HG02885 (cell line): ENCODE results near the gene SLC24A4.
A peak's percentile ranks its signal among the peaks of the same experiment; 100 is the strongest.

Experiments used
- ATAC-seq: cut with Tn5 transposase; IDR thresholded peaks from one replicate; pipeline ENCODE4 v1.9.1; 2021; ENCODE audit warnings: mild to moderate bottlenecking; ENCODE audit not compliant: unreplicated experiment, poor library complexity

SLC24A4 gene

DNA sequence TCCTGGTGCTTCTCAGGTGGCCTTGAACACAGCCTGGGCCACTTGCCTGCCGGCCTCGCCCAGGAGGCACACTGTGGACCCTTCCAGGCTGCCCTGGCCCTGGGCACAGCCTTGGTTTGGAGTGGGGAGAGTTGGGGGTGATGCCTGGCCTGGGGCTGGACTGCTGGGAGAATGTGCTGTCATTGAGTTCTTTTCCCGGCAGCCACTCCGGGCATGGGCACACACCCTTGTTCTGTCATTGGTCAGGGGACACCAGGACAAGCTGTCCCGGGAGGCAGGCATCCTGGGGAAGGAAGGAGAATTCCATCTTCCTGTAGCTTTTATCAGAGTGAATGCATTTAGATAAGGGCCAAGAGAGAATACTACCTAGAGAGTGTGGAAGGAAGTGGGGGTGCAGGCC lies 128.8 kb downstream of the SLC24A4 start:
- ATAC-seq = no peak

DNA sequence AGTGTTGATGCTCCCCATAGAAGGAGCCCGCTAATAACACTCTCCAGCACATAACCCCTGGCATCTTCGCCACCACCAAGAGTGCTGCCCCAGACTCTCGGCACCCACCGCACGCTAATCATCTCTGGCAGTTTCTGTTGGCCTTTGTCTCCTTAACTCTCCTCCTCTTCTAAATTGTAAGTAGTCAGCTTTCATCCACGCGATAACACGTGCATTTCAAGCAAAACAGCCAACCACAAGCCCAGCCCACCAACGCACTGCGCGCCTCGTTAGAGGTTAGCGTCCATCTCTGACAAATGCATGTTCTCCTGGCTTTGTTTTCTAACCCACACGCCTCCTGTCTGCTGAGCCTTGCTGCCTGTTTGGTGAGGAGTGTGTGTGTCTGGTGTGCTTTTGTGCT lies 129.5 kb downstream of the SLC24A4 start:
- ATAC-seq = no peak

DNA sequence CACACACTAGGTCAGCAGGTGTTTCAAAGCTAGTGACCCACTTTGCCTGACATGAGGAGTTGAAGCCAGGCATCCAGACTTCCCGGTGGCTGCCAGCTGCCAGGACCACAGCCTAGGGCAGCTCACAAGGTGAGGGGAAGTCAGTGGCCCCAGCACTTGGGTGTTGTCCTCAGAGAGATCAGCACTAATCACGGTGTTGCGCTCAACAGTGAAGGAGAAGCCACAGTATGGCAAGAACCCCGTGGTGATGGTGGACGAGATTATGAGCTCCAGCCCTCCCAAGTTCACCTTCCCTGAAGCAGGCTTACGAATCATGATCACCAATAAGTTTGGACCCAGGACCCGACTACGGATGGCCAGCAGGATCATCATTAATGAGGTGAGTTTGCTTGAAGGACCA lies 130.7 kb downstream of the SLC24A4 start:
- no peak for ATAC-seq

DNA sequence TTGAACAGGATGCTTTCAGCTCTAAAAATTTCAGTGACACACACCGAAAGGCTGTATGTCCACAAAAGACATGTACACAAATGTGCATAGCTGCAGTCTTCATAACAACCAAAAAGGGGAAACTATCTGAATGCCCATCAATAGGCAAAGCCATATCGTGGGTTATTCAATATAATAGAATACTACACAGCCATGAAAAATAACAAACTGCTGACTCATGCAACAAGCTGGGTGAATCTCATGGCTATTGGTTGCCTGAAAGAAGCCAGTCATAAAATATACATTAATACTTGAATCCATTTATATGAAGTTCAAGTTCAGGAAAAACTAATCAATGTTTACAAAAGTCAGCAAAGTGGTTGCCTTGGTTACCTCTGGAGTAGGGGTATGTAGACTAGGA lies 132.3 kb downstream of the SLC24A4 start:
- ATAC-seq = no peak

DNA sequence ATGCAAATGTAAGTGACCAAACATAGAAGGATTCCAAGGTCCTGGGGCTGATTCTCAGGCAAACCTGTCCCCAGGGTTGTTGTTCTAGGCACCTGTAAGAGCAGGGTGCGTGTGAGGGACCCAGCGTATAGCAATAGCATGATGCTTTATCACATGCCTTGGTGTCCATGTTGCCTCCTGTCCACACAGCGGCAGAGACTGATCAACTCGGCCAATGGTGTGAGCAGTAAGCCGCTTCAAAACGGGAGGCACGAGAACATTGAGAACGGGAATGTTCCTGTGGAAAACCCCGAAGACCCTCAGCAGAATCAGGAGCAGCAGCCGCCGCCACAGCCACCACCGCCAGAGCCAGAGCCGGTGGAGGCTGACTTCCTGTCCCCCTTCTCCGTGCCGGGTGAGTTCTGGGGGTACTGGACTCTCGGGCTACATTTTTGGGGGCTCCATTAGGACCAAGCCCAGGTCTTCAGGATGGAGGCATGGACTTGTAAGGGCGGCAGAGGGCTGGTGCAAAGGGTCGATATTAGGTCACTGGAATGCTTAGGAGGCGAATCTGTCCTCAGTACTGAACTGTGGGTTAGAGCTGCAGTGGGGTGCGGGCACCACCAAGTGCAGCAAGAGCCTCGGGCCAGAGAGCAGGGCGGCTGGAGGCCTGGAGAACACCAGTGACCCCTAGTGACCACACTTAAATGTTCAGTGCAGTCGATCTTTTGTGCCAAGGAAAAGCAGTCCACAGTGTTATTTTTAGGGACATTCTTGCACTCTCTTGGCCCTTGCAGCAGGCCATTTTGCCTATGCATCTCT lies 133.4 kb downstream of the SLC24A4 start:
- peak; percentile 67 for ATAC-seq

DNA sequence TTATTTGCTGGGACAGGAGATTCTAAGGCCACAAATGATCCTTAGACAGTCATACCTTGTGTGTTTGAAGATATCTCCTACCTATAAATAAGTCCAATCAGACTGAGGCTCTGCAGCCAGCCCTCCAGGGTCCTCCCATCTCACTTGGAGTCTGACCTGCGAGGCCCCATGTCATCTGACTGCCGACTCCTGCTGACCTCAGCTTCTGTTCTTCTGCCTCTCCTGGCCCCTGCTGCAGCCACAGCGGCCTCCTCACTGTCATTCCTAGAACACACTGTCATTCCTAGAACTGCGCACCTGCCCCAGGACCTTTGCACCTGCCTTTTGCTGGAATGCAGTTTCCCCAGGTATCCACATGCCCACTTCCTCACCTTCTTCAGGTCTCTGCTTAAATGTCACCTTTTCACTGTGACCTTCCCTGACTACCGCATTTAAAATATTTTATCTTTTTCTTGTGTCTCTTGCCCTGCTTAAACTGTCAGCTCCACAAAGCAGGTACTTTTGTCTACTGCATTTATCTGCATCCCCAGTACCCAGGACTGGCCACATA lies 134.1 kb downstream of the SLC24A4 start:
- ATAC-seq = no peak

DNA sequence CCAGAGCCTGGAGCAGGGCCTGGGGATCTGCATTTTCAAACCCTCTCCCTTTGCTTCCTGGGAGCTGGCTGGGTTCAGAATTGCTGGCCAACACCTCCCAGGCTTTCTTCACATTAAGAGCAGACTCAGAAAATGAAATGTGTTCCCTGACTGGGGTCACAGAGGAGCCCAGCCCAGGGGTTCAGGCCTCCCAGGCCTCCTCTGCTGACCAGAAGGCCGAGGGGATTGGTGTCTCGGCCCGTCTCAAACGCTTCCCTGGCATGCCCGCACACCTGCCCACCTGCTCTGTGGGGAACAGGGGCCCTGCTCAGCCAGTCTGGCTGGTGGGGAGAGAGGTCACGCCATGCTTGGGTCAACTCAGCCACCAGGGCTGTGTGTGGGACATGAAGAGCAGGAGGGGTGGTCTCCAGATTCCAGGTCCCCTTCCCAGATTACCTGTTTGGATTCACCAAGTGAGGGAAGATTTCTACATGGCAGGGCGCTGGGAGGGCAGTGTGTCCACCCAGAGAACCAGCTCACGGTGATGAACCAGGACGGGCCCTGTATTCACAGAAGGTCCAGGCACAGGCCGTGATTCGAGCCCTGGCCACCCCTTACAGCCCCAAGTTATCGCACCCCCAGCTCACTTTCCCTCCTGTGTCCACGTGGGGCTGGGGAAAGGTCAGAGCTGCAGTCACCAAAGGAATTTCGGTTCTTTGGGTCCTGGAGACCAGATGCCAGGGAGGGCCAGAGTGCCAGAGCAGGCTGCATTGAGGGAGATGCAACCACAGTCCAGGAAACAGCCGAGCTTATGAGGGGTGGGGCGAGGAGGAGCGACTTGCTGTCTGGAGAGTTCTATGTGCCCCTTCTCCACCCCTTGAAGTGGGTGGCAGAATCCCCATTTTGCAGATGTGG lies 135.4 kb downstream of the SLC24A4 start:
- no peak for ATAC-seq

DNA sequence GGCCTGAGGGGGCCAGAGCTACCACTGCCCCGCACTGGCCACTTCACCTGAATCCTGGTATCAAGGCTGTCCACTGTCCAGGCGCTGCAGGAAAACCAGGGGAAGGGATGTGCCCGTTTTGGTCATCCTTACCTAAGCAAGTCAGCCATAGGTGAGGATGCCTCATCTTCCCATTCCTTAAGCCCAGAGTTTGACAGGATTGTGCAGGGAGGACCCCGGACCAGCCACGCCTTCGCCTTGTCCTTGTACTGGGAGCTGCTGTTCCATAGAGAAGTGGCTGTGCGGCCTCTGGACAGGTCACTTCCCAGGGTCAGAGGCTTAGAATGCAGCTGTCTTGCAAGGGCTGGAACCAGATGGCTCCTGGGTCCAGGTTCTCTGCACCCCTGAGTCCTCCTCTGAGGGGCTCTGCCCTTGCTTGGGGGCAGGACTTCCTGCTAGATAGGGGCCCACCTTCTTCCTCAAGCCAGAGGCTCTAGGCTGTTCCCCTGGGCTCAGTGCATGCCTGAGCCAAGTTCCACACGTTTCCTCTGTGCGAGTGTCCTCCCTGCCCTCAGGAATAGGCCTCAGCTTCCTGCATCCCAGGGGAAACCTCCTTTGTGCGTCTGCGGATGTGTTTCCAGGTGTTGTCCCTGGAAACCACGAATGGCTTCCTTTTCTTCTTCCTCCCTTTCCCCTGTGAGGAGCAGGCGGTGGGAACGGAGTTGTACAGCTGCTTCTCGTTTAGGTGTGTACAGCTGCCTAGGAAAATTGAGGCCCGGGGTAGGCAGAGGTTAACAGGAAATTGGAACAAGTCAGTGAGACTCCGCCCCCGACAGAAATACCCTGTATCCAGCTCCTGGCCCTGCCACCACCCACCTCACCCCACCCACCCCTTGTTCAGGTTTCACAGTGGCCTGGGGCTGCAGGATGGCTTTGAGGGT lies 136.3 kb downstream of the SLC24A4 start:
- no peak for ATAC-seq

DNA sequence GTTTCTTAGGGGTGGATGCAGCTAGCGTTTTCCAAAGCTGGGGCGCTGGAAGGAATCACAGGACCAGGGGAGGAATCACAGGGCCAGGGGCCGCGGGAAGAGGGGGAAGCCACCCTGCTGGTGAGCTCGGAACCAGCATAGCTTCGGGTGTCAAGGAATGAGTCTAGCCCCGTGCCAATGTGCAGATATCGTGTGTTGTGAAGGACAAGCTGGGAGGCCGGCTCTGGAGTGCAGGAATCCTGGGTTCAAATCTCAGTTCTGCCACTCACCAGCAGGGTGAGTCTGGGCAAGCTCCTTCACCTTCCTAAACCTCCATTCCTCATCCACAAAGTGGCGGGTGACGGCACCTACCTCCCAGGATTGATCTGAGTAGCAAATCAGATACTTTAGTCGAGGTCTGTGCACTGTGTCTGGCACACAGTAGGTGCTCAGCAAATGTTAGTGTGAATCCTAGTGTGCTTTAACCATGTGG lies 137.0 kb downstream of the SLC24A4 start:
- ATAC-seq = no peak

DNA sequence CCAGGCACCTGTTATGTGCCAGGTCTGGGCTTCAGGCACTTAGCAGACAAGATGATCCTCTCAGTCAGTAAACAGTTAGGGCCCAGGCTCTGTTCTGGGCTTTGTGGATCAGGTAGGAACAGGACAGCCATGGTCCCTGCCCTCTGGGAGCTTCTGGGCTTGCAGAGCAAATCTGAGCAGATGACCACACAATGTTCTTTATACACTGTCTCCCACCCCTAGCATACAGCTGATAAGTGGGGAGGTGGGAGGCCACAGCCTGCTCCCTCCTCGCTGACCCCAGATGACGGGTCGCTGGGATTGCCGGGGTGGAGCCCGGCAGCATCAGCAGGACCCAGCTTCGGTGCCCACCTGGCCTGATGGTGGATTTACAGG lies 137.6 kb downstream of the SLC24A4 start:
- no peak for ATAC-seq

DNA sequence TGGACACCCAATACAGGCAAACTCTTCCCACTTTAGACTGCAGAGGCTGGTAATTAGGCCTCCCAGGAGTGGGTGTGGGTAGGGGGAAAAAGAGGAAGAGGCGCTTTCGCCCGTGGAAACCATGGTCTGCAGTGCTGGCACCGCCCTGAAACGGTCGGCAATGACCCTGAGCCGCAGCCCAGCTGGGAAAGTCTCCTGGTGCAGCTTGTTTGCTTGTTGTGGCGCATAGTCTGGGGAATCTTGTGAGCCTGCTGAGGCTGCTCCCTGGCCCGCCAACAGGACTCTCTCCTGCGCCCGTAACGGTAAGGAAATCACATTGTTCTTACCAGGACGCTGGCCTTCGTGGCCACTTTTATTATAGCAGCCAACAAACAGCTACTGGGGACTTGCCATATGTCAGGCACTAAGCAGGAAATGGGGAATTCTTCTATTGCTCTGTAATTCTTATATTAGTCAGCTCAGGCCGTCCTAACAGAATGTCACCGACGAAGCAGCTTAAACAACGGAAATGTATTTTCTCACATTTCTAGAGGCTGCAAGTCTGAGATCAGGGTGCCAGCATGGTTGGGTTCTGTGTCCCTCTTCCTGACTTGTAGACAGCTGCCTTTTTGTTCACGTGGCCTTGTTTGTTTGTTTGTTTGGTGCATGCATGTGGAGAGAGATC lies 138.1 kb downstream of the SLC24A4 start:
- peak; percentile 77 for ATAC-seq

DNA sequence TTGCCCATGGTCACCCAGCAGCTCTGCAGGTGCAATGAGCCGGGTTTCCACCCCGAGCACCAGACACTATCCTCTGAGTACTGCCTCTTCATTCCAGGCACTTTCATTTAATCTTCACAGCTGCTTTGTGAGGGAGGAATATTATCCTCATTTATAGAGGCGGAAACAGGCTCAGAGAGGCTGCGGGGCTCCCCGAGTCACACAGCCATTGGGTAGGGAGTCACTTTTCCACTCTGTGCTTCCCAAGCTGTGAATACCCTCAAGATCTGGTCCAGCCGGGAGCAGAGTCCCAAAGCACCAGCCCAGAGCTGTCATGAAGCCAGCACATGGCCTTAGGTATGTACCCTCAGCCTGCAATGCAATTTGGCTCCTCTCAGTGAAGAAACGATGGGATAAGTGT lies 138.9 kb downstream of the SLC24A4 start:
- ATAC-seq = no peak

DNA sequence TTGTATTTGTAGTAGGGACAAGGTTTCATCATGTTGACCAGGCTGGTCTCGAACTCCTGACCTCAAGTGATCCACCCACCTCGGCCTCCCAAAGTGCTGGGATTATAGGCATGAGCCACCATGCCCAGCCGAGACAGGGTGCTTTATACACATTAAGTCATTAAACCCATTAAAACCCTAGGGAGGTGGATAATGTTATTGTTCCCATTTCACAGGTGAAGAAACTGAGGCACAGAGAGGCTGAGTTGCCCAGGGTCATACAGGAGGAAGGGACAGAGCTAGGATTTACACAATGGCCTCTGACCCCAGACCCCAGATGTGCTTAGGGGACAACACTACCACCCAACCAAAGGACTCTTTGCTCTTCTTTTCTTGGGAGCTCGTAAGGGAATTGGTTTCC lies 139.6 kb downstream of the SLC24A4 start:
- ATAC-seq = no peak

DNA sequence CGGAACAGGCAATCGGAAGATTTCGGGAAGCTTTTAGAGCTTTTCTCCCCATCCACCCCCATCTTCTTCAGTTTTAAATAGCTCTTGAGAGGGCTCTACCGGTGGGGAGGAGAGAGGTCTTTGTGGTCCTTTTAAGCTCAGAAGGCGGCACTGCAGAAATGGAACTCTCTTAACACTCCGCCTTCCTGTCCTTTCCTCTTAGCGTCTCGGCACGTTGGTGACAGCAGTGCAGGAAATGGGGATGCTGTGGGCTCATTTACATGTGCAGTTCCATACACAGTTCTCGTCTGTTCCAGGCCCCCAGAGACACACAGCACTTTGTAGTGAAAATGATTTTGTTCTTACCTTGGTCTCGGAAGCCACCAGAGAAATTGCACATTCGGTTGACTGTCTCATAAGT lies 140.2 kb downstream of the SLC24A4 start:
- no peak for ATAC-seq

DNA sequence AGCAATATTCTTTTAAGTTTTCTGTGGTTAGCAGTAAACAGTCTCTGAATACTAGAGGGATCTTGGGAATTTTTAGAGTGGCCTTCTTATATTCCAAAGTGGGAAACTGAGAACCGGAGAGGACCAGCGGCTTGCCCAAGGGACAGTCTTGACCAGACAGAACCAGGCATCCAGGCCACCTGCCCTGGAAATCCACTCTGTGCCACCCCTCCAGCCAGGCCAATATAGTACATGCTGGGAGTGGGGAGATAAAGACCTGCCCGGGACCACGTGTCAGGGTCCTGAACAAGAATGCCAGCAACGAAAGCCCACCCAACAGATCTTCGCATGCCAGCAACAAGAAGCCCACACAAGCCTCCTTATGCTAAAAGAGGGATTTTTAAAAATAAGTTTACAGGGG lies 141.2 kb downstream of the SLC24A4 start:
- ATAC-seq = no peak

DNA sequence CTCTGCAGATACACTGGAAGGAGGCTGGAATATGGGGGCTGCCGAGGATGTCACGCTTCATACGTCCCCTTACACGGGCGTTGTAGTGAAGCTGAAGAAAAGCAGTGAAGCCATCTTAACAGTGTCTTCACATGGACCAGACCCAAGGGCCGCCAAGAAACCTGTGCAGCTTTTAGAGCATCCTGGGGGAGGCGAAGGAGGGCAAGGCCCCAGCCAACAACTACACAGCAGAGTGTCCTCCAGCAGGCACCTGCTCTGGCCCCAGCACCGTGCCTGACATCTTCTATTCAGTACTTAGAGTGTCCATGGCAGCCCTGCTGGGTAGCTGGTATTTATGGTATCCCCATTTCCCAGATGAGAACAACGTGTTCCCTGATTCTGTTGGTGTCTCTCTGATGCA lies 141.8 kb downstream of the SLC24A4 start:
- no peak for ATAC-seq

DNA sequence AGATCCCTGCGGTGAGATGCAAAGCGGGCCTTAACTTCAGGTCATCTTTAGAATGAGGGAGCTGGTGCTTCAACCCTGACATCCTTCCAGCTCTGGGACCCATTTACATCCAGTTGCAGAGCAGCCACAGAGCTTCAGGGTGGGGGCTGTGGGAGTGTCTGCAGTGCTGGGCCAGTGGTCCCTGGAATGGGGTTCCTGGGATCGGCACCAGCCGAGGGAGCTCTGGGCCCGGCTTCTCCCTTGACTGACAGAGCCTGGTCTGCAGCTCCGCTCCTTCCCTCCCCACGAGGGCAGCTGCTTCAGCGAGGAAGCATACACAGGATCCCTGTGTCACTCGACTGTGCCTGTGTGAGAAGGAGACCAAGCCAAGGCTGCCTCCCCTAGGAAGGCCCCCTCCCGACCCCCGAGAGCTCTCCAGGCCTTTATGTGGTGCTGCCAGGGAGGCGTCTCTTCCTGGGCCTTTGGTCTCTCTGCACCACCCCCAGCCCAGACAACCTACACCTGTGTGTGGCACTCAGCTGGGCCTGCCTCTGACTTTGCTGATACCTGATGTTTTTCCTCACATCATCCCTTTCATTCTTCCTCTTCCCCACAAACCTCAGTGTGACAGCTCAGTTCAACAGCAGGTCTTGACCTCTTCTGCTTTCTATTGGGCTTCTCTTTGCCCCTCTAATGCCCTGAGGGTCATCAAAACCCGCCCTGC lies 142.5 kb downstream of the SLC24A4 start:
- no peak for ATAC-seq

DNA sequence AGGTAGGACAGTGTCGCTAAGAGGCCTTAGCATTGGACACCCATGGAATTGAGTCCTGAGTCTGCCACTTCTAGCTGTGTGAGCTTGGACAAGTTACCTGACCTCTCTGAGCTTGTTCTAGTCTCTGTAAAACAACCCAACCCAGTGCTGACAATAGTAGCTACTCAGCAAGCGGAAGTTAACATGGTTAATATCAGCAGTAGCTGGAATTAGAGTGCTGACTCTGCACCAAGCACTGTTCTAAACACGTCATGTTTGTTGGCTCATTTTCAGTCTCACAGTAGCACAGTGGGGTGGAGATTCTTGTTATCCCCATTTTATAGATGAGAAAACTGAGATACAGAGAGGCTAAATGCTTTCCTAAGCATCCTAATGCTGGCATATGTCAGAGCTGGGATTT lies 143.1 kb downstream of the SLC24A4 start:
- no peak for ATAC-seq

DNA sequence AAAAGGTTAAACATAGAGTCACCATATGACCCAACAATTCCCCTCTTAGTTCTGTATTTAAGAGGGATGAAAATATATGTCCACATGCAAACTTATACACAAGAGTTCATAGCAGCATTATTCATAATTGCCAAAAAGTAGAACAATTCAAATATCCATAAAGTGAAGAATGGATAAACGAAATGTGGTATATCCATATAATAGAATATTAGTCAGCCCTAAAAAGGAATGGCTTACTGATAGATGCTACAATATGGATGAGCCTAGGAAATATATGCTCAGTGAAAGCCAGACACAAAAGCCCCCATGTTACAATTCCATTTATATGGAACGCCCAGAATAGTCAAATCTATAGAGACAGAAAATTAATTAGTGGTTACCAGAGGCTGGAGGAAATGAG lies 146.6 kb downstream of the SLC24A4 start:
- ATAC-seq = no peak
